GM23338 (cell line): ENCODE measurements around the gene HIVEP3. TPM values are rescaled to one million over a fixed set of nuclear protein-coding genes. Genes with fewer than 3 reads are reported as not detected.

Source experiments
- ATAC-seq: fragments of 200-7000 bp; cut with Tn5 transposase; 3 replicates; pipeline ENCODE4 v1.9.1; 2020
- DNase-seq: peaks from one replicate; pipeline ENCODE4 v3.0.0-alpha.2; 2015; ENCODE audit warnings: low spot score
- H2AFZ ChIP-seq: fragments of 200-600 bp; sonication (generic); 2 replicates; pipeline ENCODE4 v1.8.0; 2016; ENCODE audit warnings: antibody characterized with exemption, mild to moderate bottlenecking, moderate library complexity
- H3F3A ChIP-seq: fragments of 200-600 bp; sonication (generic); replicated peaks from 2 replicates; pipeline ENCODE4 v1.8.0; 2017; ENCODE audit warnings: antibody characterized with exemption, mixed run types, low read depth
- H3K27ac ChIP-seq: fragments of 200-600 bp; sonication (generic); 2 replicates; pipeline ENCODE4 v1.6.1; 2016; ENCODE audit warnings: low read depth
- H3K27me3 ChIP-seq: fragments of 200-600 bp; sonication (generic); 2 replicates; pipeline ENCODE4 v1.8.0; 2016; ENCODE audit warnings: mild to moderate bottlenecking, mixed run types, moderate library complexity; ENCODE audit not compliant: insufficient read depth
- H3K36me3 ChIP-seq: fragments of 200-600 bp; sonication (generic); 2 replicates; pipeline ENCODE4 v1.8.0; 2016; ENCODE audit warnings: mild to moderate bottlenecking; ENCODE audit not compliant: insufficient read depth
- H3K4me1 ChIP-seq: fragments of 200-600 bp; sonication (generic); 2 replicates; pipeline ENCODE4 v1.8.0; 2016; ENCODE audit warnings: mild to moderate bottlenecking, moderate library complexity; ENCODE audit not compliant: insufficient read depth
- H3K4me2 ChIP-seq: fragments of 200-600 bp; sonication (generic); 2 replicates; pipeline ENCODE4 v1.7.1; 2017; ENCODE audit warnings: mixed run types
- H3K4me3 ChIP-seq: fragments of 200-600 bp; sonication (generic); 2 replicates; pipeline ENCODE4 v1.6.1; 2016; ENCODE audit warnings: mixed run types
- H3K79me2 ChIP-seq: fragments of 200-600 bp; sonication (generic); replicated peaks from 2 replicates; pipeline ENCODE4 v1.8.0; 2017; ENCODE audit warnings: mild to moderate bottlenecking; ENCODE audit not compliant: insufficient read depth
- H3K9me2 ChIP-seq: fragments of 200-600 bp; sonication (generic); 2 replicates; pipeline ENCODE4 v1.8.0; 2017; ENCODE audit not compliant: insufficient read depth
- H4K20me1 ChIP-seq: fragments of 200-600 bp; sonication (generic); replicated peaks from 2 replicates; pipeline ENCODE4 v1.8.0; 2017; ENCODE audit warnings: mild to moderate bottlenecking; ENCODE audit not compliant: insufficient read depth
- H3K27ac Mint-ChIP-seq: 2 replicates; pipeline ENCODE4 v1.8.0; 2020; ENCODE audit warnings: inconsistent platforms, mild to moderate bottlenecking, moderate library complexity, mixed read lengths
- H3K27me3 Mint-ChIP-seq: 3 replicates; pipeline ENCODE4 v1.8.0; 2022; ENCODE audit warnings: low read depth, mild to moderate bottlenecking, moderate library complexity, mixed read lengths, inconsistent platforms; ENCODE audit not compliant: insufficient read depth, poor library complexity
- H3K36me3 Mint-ChIP-seq: 3 replicates; pipeline ENCODE4 v1.8.0; 2021; ENCODE audit warnings: low read depth, mild to moderate bottlenecking, inconsistent platforms, moderate library complexity, mixed read lengths
- H3K4me1 Mint-ChIP-seq: 3 replicates; pipeline ENCODE4 v1.8.0; 2020; ENCODE audit warnings: mild to moderate bottlenecking, inconsistent platforms, mixed read lengths
- H3K4me3 Mint-ChIP-seq: 3 replicates; pipeline ENCODE4 v1.8.0; 2021; ENCODE audit warnings: moderate library complexity, mild to moderate bottlenecking, inconsistent platforms, mixed read lengths
- H3K9me3 Mint-ChIP-seq: 3 replicates; pipeline ENCODE4 v1.8.0; 2020; ENCODE audit warnings: moderate library complexity, mild to moderate bottlenecking, inconsistent platforms, mixed read lengths
- CREB1 ChIP-seq: fragments of 250-450 bp; sonication (Bioruptor Pico); IDR thresholded peaks from 2 replicates; pipeline ENCODE4 v1.5.0; 2020; ENCODE audit warnings: low read depth, mild to moderate bottlenecking, moderate library complexity
- EZH2 ChIP-seq: fragments of 200-600 bp; sonication (generic); IDR thresholded peaks from one replicate; pipeline ENCODE4 v1.8.0; 2017; ENCODE audit warnings: antibody characterized with exemption, mild to moderate bottlenecking, low read depth; ENCODE audit not compliant: unreplicated experiment
- EZH2phosphoT487 ChIP-seq: fragments of 200-600 bp; sonication (generic); IDR thresholded peaks from one replicate; pipeline ENCODE4 v1.8.1; 2018; ENCODE audit warnings: antibody characterized with exemption; ENCODE audit not compliant: unreplicated experiment
- JUNB ChIP-seq: IDR thresholded peaks from one replicate; pipeline ENCODE4 v1.6.1; 2016; ENCODE audit warnings: antibody characterized with exemption; ENCODE audit not compliant: unreplicated experiment
- NANOG ChIP-seq: IDR thresholded peaks from 2 replicates; pipeline ENCODE4 v1.6.1; 2016; ENCODE audit warnings: antibody characterized with exemption, borderline replicate concordance
- POLR2AphosphoS5 ChIP-seq: IDR thresholded peaks from 2 replicates; pipeline ENCODE4 v1.6.1; 2016; ENCODE audit warnings: antibody characterized with exemption, low read depth
- STAT1 ChIP-seq: IDR thresholded peaks from one replicate; pipeline ENCODE4 v1.6.1; 2016; ENCODE audit warnings: antibody characterized with exemption; ENCODE audit not compliant: unreplicated experiment
- ZNF114 ChIP-seq: fragments of 250-450 bp; sonication (Bioruptor Pico); IDR thresholded peaks from 2 replicates; pipeline ENCODE4 v1.5.0; 2020; ENCODE audit warnings: mild to moderate bottlenecking, moderate library complexity
- ZNF331 ChIP-seq: fragments of 250-450 bp; sonication (Bioruptor Pico); IDR thresholded peaks from 2 replicates; pipeline ENCODE4 v1.5.0; 2020; ENCODE audit warnings: low read depth, mild to moderate bottlenecking, moderate library complexity
- ZNF462 ChIP-seq: fragments of 250-450 bp; sonication (Bioruptor Pico); IDR thresholded peaks from 2 replicates; pipeline ENCODE4 v1.5.0; 2020; ENCODE audit warnings: mild to moderate bottlenecking, moderate library complexity
- polyA plus RNA-seq: library from polyadenylated mRNA; unstranded; fragments of >200 nt; fragmentation: Nextera tagmentation; extraction: Ambion mirVana; gene quantifications from 2 replicates; pipeline ENCODE4 v1.2.1, GENCODE V29; 2016
- total RNA-seq: library from RNA; depleted of rRNA; stranded (reverse); fragments of >200 nt; shearing (Covaris generic); gene quantifications from 2 replicates; pipeline ENCODE4 v1.2.3, GENCODE V29; 2014
- TF ChIP-seq, protein P1 (sequence below): IDR thresholded peaks from one replicate; pipeline ENCODE4 v1.6.1; 2018; ENCODE audit warnings: antibody characterized with exemption; ENCODE audit not compliant: unreplicated experiment
- TF ChIP-seq, protein P2 (sequence below): IDR thresholded peaks from 2 replicates; pipeline ENCODE4 v1.6.1; 2016; ENCODE audit warnings: antibody characterized with exemption
- TF ChIP-seq, protein P3 (sequence below), 2 experiments: fragments of 200-600 bp in 1 of 2; sonication (generic) in 1 of 2; conservative IDR thresholded peaks; 2 replicates each; pipeline versions ENCODE4 v1.5.1 to v1.6.1; 2016 to 2017; ENCODE audit warnings: antibody characterized with exemption in 2 of 2, low read depth in 2 of 2, mild to moderate bottlenecking in 2 of 2, moderate library complexity in 1 of 2

HIVEP3 gene
- total and polyA plus RNA-seq, 2 experiments from 2014 or later: 0.14 to 0.24 TPM

DNA sequence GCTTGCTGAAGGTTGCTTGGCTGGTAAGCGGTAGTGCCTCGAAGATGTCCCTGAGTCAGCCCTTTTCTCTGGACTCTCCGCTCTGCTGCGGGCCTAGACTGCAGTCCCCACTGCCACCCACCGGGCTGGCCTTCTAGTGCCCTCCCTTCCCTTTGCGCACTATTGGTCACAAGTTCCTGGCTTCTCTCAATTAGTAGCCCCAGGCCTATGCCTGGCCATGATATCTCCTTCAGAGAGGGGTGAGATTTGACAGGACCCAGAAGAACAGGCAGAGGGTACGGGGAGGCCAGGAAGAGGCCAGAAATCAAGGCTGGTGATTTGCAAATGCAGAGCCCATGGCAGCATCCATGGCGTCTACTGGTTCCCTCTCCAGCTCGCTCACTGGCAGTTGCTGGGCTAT, 207.7 kb downstream of the HIVEP3 start:
- DNase-seq: no peak
- Histone ChIP-seq H3K4me1 (no peaks in the 10 kb centered on the region), H3F3A (no peaks in the 10 kb centered on the region), H4K20me1 (no peaks in the 10 kb centered on the region), H3K4me3 (no peak overlapping the region), H3K4me2 (no peak overlapping the region), H3K36me3 (no peaks in the 10 kb centered on the region), H2AFZ (no peak overlapping the region), H3K79me2 (no peaks in the 10 kb centered on the region), H3K27ac (no peak overlapping the region), H3K9me2 (no peaks in the 10 kb centered on the region), H3K27me3 (no peaks in the 10 kb centered on the region)
- Mint-ChIP-seq H3K27ac (no peak overlapping the region), H3K4me1 (peaks cover 12% of the 10 kb centered on the region), H3K4me3 (no peak overlapping the region), H3K9me3 (no peaks in the 10 kb centered on the region), H3K36me3 (no peaks in the 10 kb centered on the region), H3K27me3 (peaks cover 12% of the 10 kb centered on the region)
- ATAC-seq: no peak
- TF ChIP-seq EZH2phosphoT487 (no peak), NANOG (no peak), ZNF331 (no peak), POLR2AphosphoS5 (no peak), STAT1 (no peak), JUNB (no peak), ZNF114 (CRISPR knock-in tag) (no peak), EZH2 (no peak), CREB1 (no peak), ZNF462 (CRISPR knock-in tag) (no peak)
- TF ChIP-seq, protein P1, sequence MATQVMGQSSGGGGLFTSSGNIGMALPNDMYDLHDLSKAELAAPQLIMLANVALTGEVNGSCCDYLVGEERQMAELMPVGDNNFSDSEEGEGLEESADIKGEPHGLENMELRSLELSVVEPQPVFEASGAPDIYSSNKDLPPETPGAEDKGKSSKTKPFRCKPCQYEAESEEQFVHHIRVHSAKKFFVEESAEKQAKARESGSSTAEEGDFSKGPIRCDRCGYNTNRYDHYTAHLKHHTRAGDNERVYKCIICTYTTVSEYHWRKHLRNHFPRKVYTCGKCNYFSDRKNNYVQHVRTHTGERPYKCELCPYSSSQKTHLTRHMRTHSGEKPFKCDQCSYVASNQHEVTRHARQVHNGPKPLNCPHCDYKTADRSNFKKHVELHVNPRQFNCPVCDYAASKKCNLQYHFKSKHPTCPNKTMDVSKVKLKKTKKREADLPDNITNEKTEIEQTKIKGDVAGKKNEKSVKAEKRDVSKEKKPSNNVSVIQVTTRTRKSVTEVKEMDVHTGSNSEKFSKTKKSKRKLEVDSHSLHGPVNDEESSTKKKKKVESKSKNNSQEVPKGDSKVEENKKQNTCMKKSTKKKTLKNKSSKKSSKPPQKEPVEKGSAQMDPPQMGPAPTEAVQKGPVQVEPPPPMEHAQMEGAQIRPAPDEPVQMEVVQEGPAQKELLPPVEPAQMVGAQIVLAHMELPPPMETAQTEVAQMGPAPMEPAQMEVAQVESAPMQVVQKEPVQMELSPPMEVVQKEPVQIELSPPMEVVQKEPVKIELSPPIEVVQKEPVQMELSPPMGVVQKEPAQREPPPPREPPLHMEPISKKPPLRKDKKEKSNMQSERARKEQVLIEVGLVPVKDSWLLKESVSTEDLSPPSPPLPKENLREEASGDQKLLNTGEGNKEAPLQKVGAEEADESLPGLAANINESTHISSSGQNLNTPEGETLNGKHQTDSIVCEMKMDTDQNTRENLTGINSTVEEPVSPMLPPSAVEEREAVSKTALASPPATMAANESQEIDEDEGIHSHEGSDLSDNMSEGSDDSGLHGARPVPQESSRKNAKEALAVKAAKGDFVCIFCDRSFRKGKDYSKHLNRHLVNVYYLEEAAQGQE: no peak
- TF ChIP-seq, protein P2, sequence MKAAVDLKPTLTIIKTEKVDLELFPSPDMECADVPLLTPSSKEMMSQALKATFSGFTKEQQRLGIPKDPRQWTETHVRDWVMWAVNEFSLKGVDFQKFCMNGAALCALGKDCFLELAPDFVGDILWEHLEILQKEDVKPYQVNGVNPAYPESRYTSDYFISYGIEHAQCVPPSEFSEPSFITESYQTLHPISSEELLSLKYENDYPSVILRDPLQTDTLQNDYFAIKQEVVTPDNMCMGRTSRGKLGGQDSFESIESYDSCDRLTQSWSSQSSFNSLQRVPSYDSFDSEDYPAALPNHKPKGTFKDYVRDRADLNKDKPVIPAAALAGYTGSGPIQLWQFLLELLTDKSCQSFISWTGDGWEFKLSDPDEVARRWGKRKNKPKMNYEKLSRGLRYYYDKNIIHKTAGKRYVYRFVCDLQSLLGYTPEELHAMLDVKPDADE: no peak
- TF ChIP-seq, protein P3, sequence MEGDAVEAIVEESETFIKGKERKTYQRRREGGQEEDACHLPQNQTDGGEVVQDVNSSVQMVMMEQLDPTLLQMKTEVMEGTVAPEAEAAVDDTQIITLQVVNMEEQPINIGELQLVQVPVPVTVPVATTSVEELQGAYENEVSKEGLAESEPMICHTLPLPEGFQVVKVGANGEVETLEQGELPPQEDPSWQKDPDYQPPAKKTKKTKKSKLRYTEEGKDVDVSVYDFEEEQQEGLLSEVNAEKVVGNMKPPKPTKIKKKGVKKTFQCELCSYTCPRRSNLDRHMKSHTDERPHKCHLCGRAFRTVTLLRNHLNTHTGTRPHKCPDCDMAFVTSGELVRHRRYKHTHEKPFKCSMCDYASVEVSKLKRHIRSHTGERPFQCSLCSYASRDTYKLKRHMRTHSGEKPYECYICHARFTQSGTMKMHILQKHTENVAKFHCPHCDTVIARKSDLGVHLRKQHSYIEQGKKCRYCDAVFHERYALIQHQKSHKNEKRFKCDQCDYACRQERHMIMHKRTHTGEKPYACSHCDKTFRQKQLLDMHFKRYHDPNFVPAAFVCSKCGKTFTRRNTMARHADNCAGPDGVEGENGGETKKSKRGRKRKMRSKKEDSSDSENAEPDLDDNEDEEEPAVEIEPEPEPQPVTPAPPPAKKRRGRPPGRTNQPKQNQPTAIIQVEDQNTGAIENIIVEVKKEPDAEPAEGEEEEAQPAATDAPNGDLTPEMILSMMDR (conservative IDR thresholded peaks at IDR 0.05; ENCODE audit: low read depth in 2 of 2): no peak
